ENCODE results near the gene TMEM208.

- no peak for TF ChIP-seq EZH2phosphoT487 (IDR thresholded peaks at IDR 0.05; ENCODE audit: insufficient read depth, low read depth)
- no peak for TF ChIP-seq EZH2 (IDR thresholded peaks at IDR 0.05; ENCODE audit: insufficient read depth, poor library complexity, severe bottlenecking)
Measured at GRCh38 chr16:67188323-67188722, 38.6 kb upstream of the TMEM208 start.
